K562 (cell line): ENCODE measurements around the gene CARS2. TPM values are rescaled to one million over a fixed set of nuclear protein-coding genes. Genes with fewer than 3 reads are reported as not detected.

Experiments used
- ASH1L ChIP-seq: fragments of 450-650 bp; IDR thresholded peaks from 2 replicates; pipeline ENCODE4 v1.6.1; 2018; ENCODE audit warnings: borderline replicate concordance, mild to moderate bottlenecking, low read depth; ENCODE audit not compliant: partially characterized antibody
- FOXK2 ChIP-seq, 2 experiments: fragments of 450-650 bp; IDR thresholded peaks in 1 of 2; conservative IDR thresholded peaks in 1 of 2; 2 replicates each; pipeline ENCODE4 v1.6.1; 2016; ENCODE audit warnings: low read depth in 2 of 2, mild to moderate bottlenecking in 1 of 2
- KLF10 ChIP-seq: fragments of 250-450 bp; sonication (Bioruptor Pico); IDR thresholded peaks from 2 replicates; pipeline ENCODE4 v1.6.1; 2021; ENCODE audit warnings: matching md5 sums
- L3MBTL2 ChIP-seq: fragments of 450-650 bp; IDR thresholded peaks from 2 replicates; pipeline ENCODE4 v1.6.1; 2016; ENCODE audit warnings: mild to moderate bottlenecking, moderate library complexity
- LEF1 ChIP-seq: fragments of 450-650 bp; IDR thresholded peaks from 2 replicates; pipeline ENCODE4 v1.6.1; 2016; ENCODE audit warnings: mild to moderate bottlenecking
- MAFK ChIP-seq: IDR thresholded peaks from 2 replicates; pipeline ENCODE4 v1.6.1; 2011; ENCODE audit warnings: low read length, improper control_type of control experiment
- MAZ ChIP-seq, 2 experiments: fragments of 450-650 bp in 1 of 2; sonication (generic) in 1 of 2; formaldehyde crosslinking; IDR thresholded peaks in 1 of 2; conservative IDR thresholded peaks in 1 of 2; 2 replicates each; pipeline versions ENCODE4 v1.4.0 to v1.5.0; 2020; ENCODE audit warnings: mild to moderate bottlenecking in 1 of 2, missing genetic modification reagents in 1 of 2
- MCM7 ChIP-seq, 2 experiments: fragments of 450-650 bp; IDR thresholded peaks; 2 replicates each; pipeline ENCODE4 v1.6.1; 2016 to 2018
- NCOA6 ChIP-seq: fragments of 450-650 bp; IDR thresholded peaks from 2 replicates; pipeline ENCODE4 v1.6.1; 2017; ENCODE audit warnings: mild to moderate bottlenecking
- NCOR1 ChIP-seq: fragments of 450-650 bp; IDR thresholded peaks from 2 replicates; pipeline ENCODE4 v1.6.1; 2016; ENCODE audit warnings: mild to moderate bottlenecking, moderate library complexity
- PHF8 ChIP-seq: fragments of 200-600 bp; sonication (generic); IDR thresholded peaks from 2 replicates; pipeline ENCODE4 v1.6.1; 2012; ENCODE audit warnings: mixed run types, mild to moderate bottlenecking, inconsistent platforms, low read length, moderate library complexity, borderline replicate concordance
- POLR2H ChIP-seq: IDR thresholded peaks from 2 replicates; pipeline ENCODE4 v1.6.1; 2016; ENCODE audit warnings: missing genetic modification characterization, low read depth, mild to moderate bottlenecking, control low read depth, missing compliant biosample characterization, moderate library complexity
- POU5F1 ChIP-seq: fragments of 150-350 bp; IDR thresholded peaks from 2 replicates; pipeline ENCODE4 v1.6.1; 2014; ENCODE audit warnings: borderline replicate concordance, low read length, low read depth, mild to moderate bottlenecking; ENCODE audit not compliant: partially characterized antibody
- PRPF4 ChIP-seq: fragments of 200-400 bp; formaldehyde crosslinking; IDR thresholded peaks from one replicate; pipeline ENCODE4 v1.6.1; 2017; ENCODE audit warnings: low read length, low read depth, mild to moderate bottlenecking; ENCODE audit not compliant: insufficient read depth, poor library complexity, severe bottlenecking
- RBBP5 ChIP-seq: fragments of 200-600 bp; sonication (generic); IDR thresholded peaks from 2 replicates; pipeline ENCODE4 v1.6.1; 2012; ENCODE audit warnings: borderline replicate concordance, mild to moderate bottlenecking, low read length, control low read depth, inconsistent platforms; ENCODE audit not compliant: insufficient read depth, poor library complexity, severe bottlenecking
- RBM14 ChIP-seq: fragments of 200-400 bp; formaldehyde crosslinking; IDR thresholded peaks from 2 replicates; pipeline ENCODE4 v1.6.1; 2018; ENCODE audit warnings: low read depth, mild to moderate bottlenecking, low read length, moderate library complexity, borderline replicate concordance; ENCODE audit not compliant: insufficient read depth
- SMARCA4 ChIP-seq: fragments of 450-650 bp; IDR thresholded peaks from 2 replicates; pipeline ENCODE4 v1.6.1; 2016
- TAF7 ChIP-seq: fragments of 450-650 bp; IDR thresholded peaks from 2 replicates; pipeline ENCODE4 v1.6.1; 2016; ENCODE audit warnings: missing genetic modification characterization, missing compliant biosample characterization
- THRA ChIP-seq: fragments of 450-650 bp; IDR thresholded peaks from 2 replicates; pipeline ENCODE4 v1.6.1; 2017; ENCODE audit warnings: mild to moderate bottlenecking, moderate library complexity
- TRIM28 ChIP-seq: fragments of 450-650 bp; IDR thresholded peaks from 2 replicates; pipeline ENCODE4 v1.6.1; 2017
- ZBTB7A ChIP-seq: IDR thresholded peaks from 2 replicates; pipeline ENCODE4 v1.6.1; 2011; ENCODE audit warnings: low read depth, mild to moderate bottlenecking, low read length, moderate library complexity, borderline replicate concordance; ENCODE audit not compliant: control insufficient read depth
- ZNF408 ChIP-seq: fragments of 250-450 bp; sonication (Bioruptor Pico); IDR thresholded peaks from 2 replicates; pipeline ENCODE4 v1.4.0; 2020; ENCODE audit warnings: low read depth, mild to moderate bottlenecking, moderate library complexity
- ZNF583 ChIP-seq: fragments of 250-450 bp; sonication (Bioruptor Pico); IDR thresholded peaks from 2 replicates; pipeline ENCODE4 v1.4.0; 2020
- polyA plus RNA-seq, 8 experiments: library from polyadenylated mRNA; depleted of rRNA in 4 of 8; stranded (reverse) in 5 of 8; unstranded in 3 of 8; fragments of >200 nt; fragmentation: Nextera tagmentation in 2 of 8; fragmentation: Illumina TruSeq in 1 of 8; extraction: Ambion mirVana in 2 of 8; extraction: Trizol in 1 of 8; gene quantifications; 2 replicates each; pipeline versions ENCODE4 v1.2.1 to v1.2.3, GENCODE V29; 2011 to 2014; ENCODE audit warnings: inconsistent platforms in 1 of 8, missing spikeins in 1 of 8
- total RNA-seq, 7 experiments: library from RNA; depleted of rRNA in 6 of 7; stranded (reverse); fragments of >200 nt in 6 of 7; fragmentation: Illumina TruSeq in 2 of 7; extraction: Trizol in 2 of 7; gene quantifications; 2 replicates each; pipeline versions ENCODE4 v1.2.1 to v1.2.3, GENCODE V29; 2011 to 2021; ENCODE audit warnings: low replicate concordance in 1 of 7
- TF ChIP-seq, protein P1 (sequence below): sonication (generic); formaldehyde crosslinking; IDR thresholded peaks from 2 replicates; pipeline ENCODE4 v1.8.0; 2022; ENCODE audit warnings: mild to moderate bottlenecking, missing genetic modification reagents, borderline replicate concordance
- TF ChIP-seq, protein P2 (sequence below): IDR thresholded peaks from 2 replicates; pipeline ENCODE4 v1.6.1; 2014; ENCODE audit warnings: antibody characterized with exemption

The CARS2 gene
- total and polyA plus RNA-seq, 9 of the 15 experiments (the other 6 are each of a cell fraction or from before 2014, with no cell fraction given): 1.7 to 37.4 (median 30.5) TPM

GRCh38 chr13:110705826-110706569, at the start of gene CARS2 (continued):
- TF ChIP-seq KLF10 (CRISPR knock-in tag) (no peak), ZNF583 (CRISPR knock-in tag) (no peak), POU5F1 (no peak), MAZ (CRISPR knock-in tag; conservative IDR thresholded peaks at IDR 0.05 in 1 of 2, IDR thresholded peaks at IDR 0.05 in 1 of 2) (peak; percentile 68 to 80), TRIM28 (no peak), POLR2H (tag) (0 out of 2 replicates have a peak, but pooled peaks have one; percentile 28), PRPF4 (no peak), L3MBTL2 (peak; percentile 17; the same call in 1 of the 2 replicates), ASH1L (no peak), MCM7 (IDR thresholded peaks at IDR 0.05) (no peak), NCOR1 (no peak), SMARCA4 (no peak), THRA (no peak), ZBTB7A (no peak), RBM14 (no peak), NCOA6 (no peak), PHF8 (peak; percentile 70; the same call in 1 of the 2 replicates), LEF1 (no peak), RBBP5 (peak; percentile 37), MAFK (no peak), TAF7 (tag) (no peak), FOXK2 (conservative IDR thresholded peaks at IDR 0.05 in 1 of 2, IDR thresholded peaks at IDR 0.05 in 1 of 2; ENCODE audit: low read depth in 2 of 2) (0 out of 4 replicates have a peak, but pooled peaks of 1 of the 2 experiments have one; percentile 34), ZNF408 (CRISPR knock-in tag) (no peak)
- TF ChIP-seq, protein P1, sequence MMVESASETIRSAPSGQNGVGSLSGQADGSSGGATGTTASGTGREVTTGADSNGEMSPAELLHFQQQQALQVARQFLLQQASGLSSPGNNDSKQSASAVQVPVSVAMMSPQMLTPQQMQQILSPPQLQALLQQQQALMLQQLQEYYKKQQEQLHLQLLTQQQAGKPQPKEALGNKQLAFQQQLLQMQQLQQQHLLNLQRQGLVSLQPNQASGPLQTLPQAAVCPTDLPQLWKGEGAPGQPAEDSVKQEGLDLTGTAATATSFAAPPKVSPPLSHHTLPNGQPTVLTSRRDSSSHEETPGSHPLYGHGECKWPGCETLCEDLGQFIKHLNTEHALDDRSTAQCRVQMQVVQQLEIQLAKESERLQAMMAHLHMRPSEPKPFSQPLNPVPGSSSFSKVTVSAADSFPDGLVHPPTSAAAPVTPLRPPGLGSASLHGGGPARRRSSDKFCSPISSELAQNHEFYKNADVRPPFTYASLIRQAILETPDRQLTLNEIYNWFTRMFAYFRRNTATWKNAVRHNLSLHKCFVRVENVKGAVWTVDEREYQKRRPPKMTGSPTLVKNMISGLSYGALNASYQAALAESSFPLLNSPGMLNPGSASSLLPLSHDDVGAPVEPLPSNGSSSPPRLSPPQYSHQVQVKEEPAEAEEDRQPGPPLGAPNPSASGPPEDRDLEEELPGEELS: no peak
- TF ChIP-seq, protein P2, sequence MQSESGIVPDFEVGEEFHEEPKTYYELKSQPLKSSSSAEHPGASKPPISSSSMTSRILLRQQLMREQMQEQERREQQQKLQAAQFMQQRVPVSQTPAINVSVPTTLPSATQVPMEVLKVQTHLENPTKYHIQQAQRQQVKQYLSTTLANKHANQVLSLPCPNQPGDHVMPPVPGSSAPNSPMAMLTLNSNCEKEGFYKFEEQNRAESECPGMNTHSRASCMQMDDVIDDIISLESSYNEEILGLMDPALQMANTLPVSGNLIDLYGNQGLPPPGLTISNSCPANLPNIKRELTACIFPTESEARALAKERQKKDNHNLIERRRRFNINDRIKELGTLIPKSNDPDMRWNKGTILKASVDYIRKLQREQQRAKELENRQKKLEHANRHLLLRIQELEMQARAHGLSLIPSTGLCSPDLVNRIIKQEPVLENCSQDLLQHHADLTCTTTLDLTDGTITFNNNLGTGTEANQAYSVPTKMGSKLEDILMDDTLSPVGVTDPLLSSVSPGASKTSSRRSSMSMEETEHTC: no peak
